GM12878 (cell line): ENCODE data around the gene FERMT2. TPM values are rescaled to one million over a fixed set of nuclear protein-coding genes. Genes with fewer than 3 reads are reported as not detected.

Source experiments
- ATAC-seq: fragments of 200-7000 bp; cut with Tn5 transposase; 3 replicates; pipeline ENCODE4 v1.9.1; 2020; ENCODE audit warnings: mild to moderate bottlenecking, moderate library complexity
- BruUV-seq: library from RNA; stranded (reverse); fragments of 400-500 nt; replicated peaks from 2 replicates; lab custom pipeline; 2021; lab: Mats Ljungman, UMichigan
- CTCF ChIA-PET: fragments of 300-600 bp; sonication (Branson Sonifier 250); formaldehyde crosslinking; extraction: SDS; loops from one replicate; lab custom pipeline; 2021; ENCODE audit warnings: inconsistent platforms; lab: Yijun Ruan, JAX
- POLR2A ChIA-PET: fragments of 350-600 bp; formaldehyde crosslinking; extraction: SDS; loops from one replicate; lab custom pipeline; 2021; ENCODE audit warnings: inconsistent platforms; lab: Charles Lee
- RAD21 ChIA-PET: fragments of 300-600 bp; sonication (Branson Sonifier 250); formaldehyde crosslinking; loops from one replicate; lab custom pipeline; 2023; ENCODE audit warnings: antibody characterized with exemption; ENCODE audit not compliant: unreplicated experiment; lab: Charles Lee
- SMC1A ChIA-PET: fragments of 300-600 bp; sonication (Branson Sonifier 250); formaldehyde crosslinking; loops from one replicate; lab custom pipeline; 2023; ENCODE audit not compliant: unreplicated experiment, uncharacterized antibody; lab: Charles Lee
- DNase-seq: peaks from one replicate; pipeline ENCODE4 v3.0.0-alpha.2; 2011; ENCODE audit warnings: low read depth, low spot score
- FAIRE-seq: peaks from 3 replicates; lab custom pipeline; 2011; peaks lifted over from hg19 to GRCh38; lab: Jason Lieb, UNC
- H2AFZ ChIP-seq: 2 replicates; pipeline ENCODE4 v1.6.0; 2011; ENCODE audit warnings: low read depth, low read length, control low read depth; ENCODE audit not compliant: control insufficient read depth
- H3K27ac ChIP-seq: 2 replicates; pipeline ENCODE4 v1.5.1; 2011; ENCODE audit warnings: control low read depth; ENCODE audit not compliant: control insufficient read depth, insufficient read depth
- H3K27me3 ChIP-seq, 2 experiments: replicated peaks in 1 of 2; 2 replicates each; pipeline versions ENCODE4 v1.6.0 to v1.6.1; 2011; ENCODE audit warnings: low read length in 1 of 2; ENCODE audit not compliant: control insufficient read depth in 2 of 2, insufficient read depth in 2 of 2
- H3K36me3 ChIP-seq, 2 experiments: 2 replicates each; pipeline ENCODE4 v1.5.1; 2011; ENCODE audit warnings: low read length in 1 of 2; ENCODE audit not compliant: control insufficient read depth in 2 of 2, insufficient read depth in 2 of 2
- H3K4me1 ChIP-seq: 2 replicates; pipeline ENCODE4 v1.6.1; 2011; ENCODE audit warnings: mild to moderate bottlenecking, low read length, moderate library complexity, mixed read lengths; ENCODE audit not compliant: control insufficient read depth, insufficient read depth
- H3K4me2 ChIP-seq: 2 replicates; pipeline ENCODE4 v1.6.0; 2011; ENCODE audit warnings: control low read depth; ENCODE audit not compliant: control insufficient read depth, insufficient read depth
- H3K4me3 ChIP-seq: fragments of 200-600 bp; sonication (generic); 2 replicates; pipeline ENCODE4 v1.5.1; 2016
- H3K79me2 ChIP-seq: 2 replicates; pipeline ENCODE4 v1.6.0; 2011; ENCODE audit warnings: low read length; ENCODE audit not compliant: control insufficient read depth, insufficient read depth
- H3K9ac ChIP-seq: 2 replicates; pipeline ENCODE4 v1.8.0; 2011; ENCODE audit warnings: low read length, control low read depth, mixed read lengths; ENCODE audit not compliant: control insufficient read depth, insufficient read depth
- H3K9me3 ChIP-seq: replicated peaks from 3 replicates; pipeline ENCODE4 v1.5.1; 2011; ENCODE audit warnings: mild to moderate bottlenecking, low read length; ENCODE audit not compliant: control insufficient read depth, insufficient read depth
- H4K20me1 ChIP-seq: 2 replicates; pipeline ENCODE4 v1.6.0; 2011; ENCODE audit not compliant: control insufficient read depth, insufficient read depth
- ASH2L ChIP-seq: fragments of 300-600, 200-600 bp; sonication (generic); IDR thresholded peaks from 2 replicates; pipeline ENCODE4 v1.6.1; 2017; ENCODE audit warnings: low read depth, mild to moderate bottlenecking, borderline replicate concordance
- PKNOX1 ChIP-seq: fragments of 450-650 bp; IDR thresholded peaks from 2 replicates; pipeline ENCODE4 v1.6.1; 2016; ENCODE audit warnings: mild to moderate bottlenecking
- POU2F2 ChIP-seq: IDR thresholded peaks from 3 replicates; pipeline ENCODE4 v1.6.1; 2011; ENCODE audit warnings: low read depth, mild to moderate bottlenecking, low read length, borderline replicate concordance
- RELB ChIP-seq: fragments of 450-650 bp; IDR thresholded peaks from 2 replicates; pipeline ENCODE4 v1.6.1; 2017; ENCODE audit warnings: low read depth, mild to moderate bottlenecking, moderate library complexity
- WGBS: methylation state at CpG from one replicate; pipeline ENCODE4 v1.1.6; 2016; ENCODE audit warnings: low lambda C conversion rate; ENCODE audit not compliant: insufficient replicate concordance, insufficient coverage; ENCODE audit errors: missing lambda C conversion rate; 5-methylcytosine and 5-hydroxymethylcytosine counted together
- in situ Hi-C: fragments of 300-500 bp; cut with MboI; formaldehyde crosslinking; loops from 9 replicates; pipeline ENCODE4 v1.14.3; 2018; ENCODE audit warnings: mixed read lengths
- intact Hi-C: fragments of 100-400 bp; cut with micrococcal nuclease; formaldehyde crosslinking; loops from one replicate; pipeline ENCODE4 v1.14.2; 2022; ENCODE audit not compliant: unreplicated experiment
- polyA plus RNA-seq, 11 experiments: library from polyadenylated mRNA; depleted of rRNA in 4 of 11; unstranded in 6 of 11; stranded (reverse) in 5 of 11; fragments of >200 nt; fragmentation: Nextera tagmentation in 4 of 11; fragmentation: Illumina TruSeq in 1 of 11; extraction: Ambion mirVana in 4 of 11; extraction: Trizol in 1 of 11; gene quantifications; 1 replicate in 1 of 11; 2 replicates in 10 of 11; pipeline versions ENCODE4 v1.2.1 to v1.2.3, GENCODE V29; 2011 to 2016; ENCODE audit warnings: inconsistent platforms in 2 of 11, missing spikeins in 2 of 11, low read depth in 1 of 11
- total RNA-seq, 4 experiments: library from RNA; depleted of rRNA in 3 of 4; stranded (reverse); fragments of >200 nt in 3 of 4; fragmentation: Illumina TruSeq in 1 of 4; extraction: Trizol in 1 of 4; gene quantifications; 2 replicates each; pipeline versions ENCODE4 v1.2.1 to v1.2.3, GENCODE V29; 2013 to 2021
- TF ChIP-seq, protein P1 (sequence below): IDR thresholded peaks from 2 replicates; pipeline ENCODE4 v1.6.1; 2011; ENCODE audit warnings: mild to moderate bottlenecking, low read depth, low read length, moderate library complexity; ENCODE audit not compliant: insufficient replicate concordance

FERMT2 gene
- total and polyA plus RNA-seq, 10 of the 15 experiments (the other 5 are each of a cell fraction or from before 2014, with no cell fraction given), result 4.9 to 35.5 (median 19.5) TPM

GRCh38 chr14:52935833-52936232, 15.0 kb downstream of the FERMT2 start (continued):
- TF ChIP-seq RELB, result no peak
- TF ChIP-seq, protein P1, sequence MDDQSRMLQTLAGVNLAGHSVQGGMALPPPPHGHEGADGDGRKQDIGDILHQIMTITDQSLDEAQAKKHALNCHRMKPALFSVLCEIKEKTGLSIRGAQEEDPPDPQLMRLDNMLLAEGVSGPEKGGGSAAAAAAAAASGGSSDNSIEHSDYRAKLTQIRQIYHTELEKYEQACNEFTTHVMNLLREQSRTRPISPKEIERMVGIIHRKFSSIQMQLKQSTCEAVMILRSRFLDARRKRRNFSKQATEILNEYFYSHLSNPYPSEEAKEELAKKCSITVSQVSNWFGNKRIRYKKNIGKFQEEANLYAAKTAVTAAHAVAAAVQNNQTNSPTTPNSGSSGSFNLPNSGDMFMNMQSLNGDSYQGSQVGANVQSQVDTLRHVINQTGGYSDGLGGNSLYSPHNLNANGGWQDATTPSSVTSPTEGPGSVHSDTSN, result no peak
- TF ChIP-seq POU2F2, result no peak

DNA sequence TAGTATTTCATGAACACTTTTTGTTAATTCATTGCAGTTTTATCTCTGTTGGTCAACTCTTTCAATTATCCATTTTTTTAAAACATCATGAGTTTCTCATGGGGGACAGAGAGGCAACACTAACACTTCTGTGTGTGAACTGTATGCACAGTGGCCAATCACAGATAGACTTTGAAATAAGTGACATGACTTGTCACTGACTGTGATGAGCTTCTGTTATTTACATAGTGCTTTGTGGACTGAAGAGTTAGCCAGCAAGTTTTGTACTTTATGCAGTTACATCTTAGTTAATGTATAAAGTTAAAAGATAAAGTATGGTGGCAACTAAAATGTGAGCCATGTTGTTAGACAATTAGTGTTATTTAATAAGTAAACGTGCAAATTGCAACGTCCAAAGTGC, 16.1 kb downstream of the FERMT2 start:
- FAIRE-seq, result no peak

More for the DNA sequence above, 16.1 kb downstream of the FERMT2 start:
- no peaks in the 10 kb centered on the region for H4K20me1 ChIP-seq
- ChIA-PET RAD21 (interaction anchor here (1.0 to 2.7 kb wide), 7 partner anchors 8 to 246 kb away, joined by 3 to 9 read pairs (median 5); no protein-coding TSS in a partner anchor), SMC1A (interaction anchor here (0.6 to 5.5 kb wide), 8 partner anchors 9 to 119 kb away, joined by 3 to 79 read pairs (median 9); no protein-coding TSS in a partner anchor), CTCF (interaction anchor here (1.0 to 3.0 kb wide), 7 partner anchors 8 to 371 kb away, joined by 3 to 13 read pairs (median 5); no protein-coding TSS in a partner anchor), POLR2A (interaction anchor here (1.0 to 2.7 kb wide), 6 partner anchors 8 to 36 kb away, joined by 3 to 10 read pairs (median 4); no protein-coding TSS in a partner anchor)
- H3K4me1 ChIP-seq, result no peaks in the 10 kb centered on the region
- H3K4me3 ChIP-seq, result no peak overlapping the region
- H3K27ac ChIP-seq, result no peak overlapping the region
- intact Hi-C loops, result no loop called here
- in situ Hi-C loops, result no loop called here
- WGBS, result 85% methylated on average over 2 of the region's 2 CpGs
- H3K79me2 ChIP-seq, result no peaks in the 10 kb centered on the region
- no peaks in the 10 kb centered on the region; a peak in 1 of 4 replicates for H3K27me3 ChIP-seq
- H3K9ac ChIP-seq, result no peak overlapping the region
- DNase-seq, result no peak
- no peaks in the 10 kb centered on the region for H3K9me3 ChIP-seq
- no TSS peak for BruUV-seq
- ATAC-seq, result peak; percentile 49
- H2AFZ ChIP-seq, result no peak overlapping the region
- TF ChIP-seq PKNOX1 (0 out of 2 replicates have a peak, but pooled peaks have one; percentile 16), ASH2L (no peak)
- no peak overlapping the region for H3K4me2 ChIP-seq
- no peaks in the 10 kb centered on the region for H3K36me3 ChIP-seq
